ENCODE measurements around the gene GGTLC2.

GGTLC2 gene

GRCh38 chr22:22689621-22690345 is 45.4 kb downstream of the GGTLC2 start:
- DNase-seq (ENCODE audit: low read depth in 2 of 2), result no peak

GRCh38 chr22:22691055-22691454 is 46.6 kb downstream of the GGTLC2 start:
- DNase-seq (ENCODE audit: low read depth in 2 of 2), result no peak

GRCh38 chr22:22691716-22692701 is 47.6 kb downstream of the GGTLC2 start:
- DNase-seq (ENCODE audit: low read depth in 2 of 2), result no peak

- peak; percentile 21 to 24 for DNase-seq (ENCODE audit: low read depth in 2 of 2)
These were observed 48.5 kb downstream of the GGTLC2 start for GRCh38 chr22:22692707-22693530.

GRCh38 chr22:22693531-22693884 is 49.1 kb downstream of the GGTLC2 start:
- DNase-seq (ENCODE audit: low read depth in 2 of 2), result no peak

- no peak for DNase-seq (ENCODE audit: low read depth in 2 of 2)
These were observed 49.7 kb downstream of the GGTLC2 start for GRCh38 chr22:22694106-22694505.

GRCh38 chr22:22696104-22696503 is 51.7 kb downstream of the GGTLC2 start:
- no peak for DNase-seq (ENCODE audit: low read depth in 2 of 2)
